Activated CD4-positive, alpha-beta memory T cell treated with anti-CD3 and anti-CD28 coated beads, Interleukin-2, amount 10 ng/mL, durations not matched to agents 7 days and 5 days (primary cell): ENCODE measurements around the gene YAP1. TPM values are rescaled to one million over a fixed set of nuclear protein-coding genes. Genes with fewer than 3 reads are reported as not detected.

Source experiments
- CTCF ChIA-PET: fragments of 350-600 bp; sonication (Branson Sonifier 250); formaldehyde crosslinking; loops from one replicate; lab custom pipeline; 2021; ENCODE audit warnings: antibody characterized with exemption, inconsistent platforms; lab: Charles Lee
- POLR2A ChIA-PET: fragments of 350-600 bp; sonication (Branson Sonifier 250); formaldehyde crosslinking; loops from one replicate; lab custom pipeline; 2021; ENCODE audit warnings: antibody characterized with exemption; lab: Charles Lee
- DNase-seq: peaks from one replicate; pipeline ENCODE4 v3.0.0-alpha.2; 2020
- H3K27ac Mint-ChIP-seq: one replicate; pipeline ENCODE4 v1.8.0; 2021; ENCODE audit warnings: mild to moderate bottlenecking, mixed read lengths
- H3K27me3 Mint-ChIP-seq: one replicate; pipeline ENCODE4 v1.8.0; 2021; ENCODE audit warnings: mixed read lengths
- H3K36me3 Mint-ChIP-seq: one replicate; pipeline ENCODE4 v1.8.0; 2021; ENCODE audit warnings: low read depth, mixed read lengths
- H3K4me1 Mint-ChIP-seq: one replicate; pipeline ENCODE4 v1.8.0; 2021; ENCODE audit warnings: mixed read lengths
- H3K4me3 Mint-ChIP-seq: one replicate; pipeline ENCODE4 v1.8.0; 2021; ENCODE audit warnings: mild to moderate bottlenecking, mixed read lengths
- H3K9me3 Mint-ChIP-seq: one replicate; pipeline ENCODE4 v1.8.0; 2021; ENCODE audit warnings: mixed read lengths
- total RNA-seq, 2 experiments: library from RNA; stranded (reverse); gene quantifications; one replicate each; pipeline ENCODE4 v1.2.3, GENCODE V29; 2021

The YAP1 gene
- total RNA-seq, 2 experiments from 2014 or later = 0.18 to 0.28 TPM

GRCh38 chr11:102108734-102109440 lies 1.4 kb upstream of the YAP1 start:
- no peaks in the 10 kb centered on the region for H3K9me3 Mint-ChIP-seq
- peaks cover 14% of the 10 kb centered on the region for H3K4me1 Mint-ChIP-seq
- POLR2A ChIA-PET = no interaction called here
- CTCF ChIA-PET = no interaction called here
- peaks cover 2% of the 10 kb centered on the region for H3K36me3 Mint-ChIP-seq
- peak overlapping the region; percentile 88 for H3K4me3 Mint-ChIP-seq
- H3K27me3 Mint-ChIP-seq = peaks cover 43% of the 10 kb centered on the region
- no peak overlapping the region for H3K27ac Mint-ChIP-seq
- no peak for DNase-seq

GRCh38 chr11:102110761-102111010 lies 439 bp downstream of the YAP1 start:
- no peak for DNase-seq
- peaks cover 14% of the 10 kb centered on the region for H3K4me1 Mint-ChIP-seq
- H3K36me3 Mint-ChIP-seq = peaks cover 2% of the 10 kb centered on the region
- CTCF ChIA-PET = no interaction called here
- no peak overlapping the region for H3K27ac Mint-ChIP-seq
- H3K4me3 Mint-ChIP-seq = no peak overlapping the region
- POLR2A ChIA-PET = no interaction called here
- H3K27me3 Mint-ChIP-seq = peaks cover 55% of the 10 kb centered on the region
- no peaks in the 10 kb centered on the region for H3K9me3 Mint-ChIP-seq

- H3K4me3 Mint-ChIP-seq = peak overlapping the region; percentile 68
- DNase-seq = no peak
- POLR2A ChIA-PET = no interaction called here
- peaks cover 54% of the 10 kb centered on the region for H3K27me3 Mint-ChIP-seq
- no peaks in the 10 kb centered on the region for H3K9me3 Mint-ChIP-seq
- CTCF ChIA-PET = no interaction called here
- H3K27ac Mint-ChIP-seq = no peak overlapping the region
- H3K36me3 Mint-ChIP-seq = peaks cover 2% of the 10 kb centered on the region
- H3K4me1 Mint-ChIP-seq = peaks cover 14% of the 10 kb centered on the region
Measured at GRCh38 chr11:102111011-102111786, 952 bp downstream of the YAP1 start.

- H3K27me3 Mint-ChIP-seq = peaks cover 58% of the 10 kb centered on the region
- peaks cover 14% of the 10 kb centered on the region for H3K4me1 Mint-ChIP-seq
- POLR2A ChIA-PET = no interaction called here
- H3K9me3 Mint-ChIP-seq = no peaks in the 10 kb centered on the region
- peaks cover 2% of the 10 kb centered on the region for H3K36me3 Mint-ChIP-seq
- CTCF ChIA-PET = no interaction called here
- H3K27ac Mint-ChIP-seq = no peak overlapping the region
- no peak for DNase-seq
- peak overlapping the region; percentile 68 for H3K4me3 Mint-ChIP-seq
Measured at GRCh38 chr11:102111787-102112508, 1.7 kb downstream of the YAP1 start.

GRCh38 chr11:102112509-102112821 lies 2.2 kb downstream of the YAP1 start:
- DNase-seq = no peak
- no peak overlapping the region for H3K4me3 Mint-ChIP-seq
- peaks cover 2% of the 10 kb centered on the region for H3K36me3 Mint-ChIP-seq
- H3K9me3 Mint-ChIP-seq = no peaks in the 10 kb centered on the region
- peaks cover 60% of the 10 kb centered on the region for H3K27me3 Mint-ChIP-seq
- POLR2A ChIA-PET = no interaction called here
- CTCF ChIA-PET = no interaction called here
- peaks cover 14% of the 10 kb centered on the region for H3K4me1 Mint-ChIP-seq
- H3K27ac Mint-ChIP-seq = no peak overlapping the region

GRCh38 chr11:102114032-102114431 lies 3.8 kb downstream of the YAP1 start:
- CTCF ChIA-PET = no interaction called here
- peaks cover 2% of the 10 kb centered on the region for H3K36me3 Mint-ChIP-seq
- no peaks in the 10 kb centered on the region for H3K9me3 Mint-ChIP-seq
- no peak overlapping the region for H3K4me3 Mint-ChIP-seq
- DNase-seq = no peak
- H3K27me3 Mint-ChIP-seq = peaks cover 56% of the 10 kb centered on the region
- POLR2A ChIA-PET = no interaction called here
- H3K4me1 Mint-ChIP-seq = peaks cover 16% of the 10 kb centered on the region
- no peak overlapping the region for H3K27ac Mint-ChIP-seq

- Mint-ChIP-seq H3K27ac (no peak overlapping the region), H3K36me3 (no peaks in the 10 kb centered on the region), H3K4me3 (no peak overlapping the region), H3K27me3 (peaks cover 50% of the 10 kb centered on the region), H3K9me3 (no peaks in the 10 kb centered on the region), H3K4me1 (peaks cover 9% of the 10 kb centered on the region)
- ChIA-PET POLR2A (no interaction called here), CTCF (no interaction called here)
- no peak for DNase-seq
Measured at GRCh38 chr11:102115557-102115956, 5.3 kb downstream of the YAP1 start.

DNA sequence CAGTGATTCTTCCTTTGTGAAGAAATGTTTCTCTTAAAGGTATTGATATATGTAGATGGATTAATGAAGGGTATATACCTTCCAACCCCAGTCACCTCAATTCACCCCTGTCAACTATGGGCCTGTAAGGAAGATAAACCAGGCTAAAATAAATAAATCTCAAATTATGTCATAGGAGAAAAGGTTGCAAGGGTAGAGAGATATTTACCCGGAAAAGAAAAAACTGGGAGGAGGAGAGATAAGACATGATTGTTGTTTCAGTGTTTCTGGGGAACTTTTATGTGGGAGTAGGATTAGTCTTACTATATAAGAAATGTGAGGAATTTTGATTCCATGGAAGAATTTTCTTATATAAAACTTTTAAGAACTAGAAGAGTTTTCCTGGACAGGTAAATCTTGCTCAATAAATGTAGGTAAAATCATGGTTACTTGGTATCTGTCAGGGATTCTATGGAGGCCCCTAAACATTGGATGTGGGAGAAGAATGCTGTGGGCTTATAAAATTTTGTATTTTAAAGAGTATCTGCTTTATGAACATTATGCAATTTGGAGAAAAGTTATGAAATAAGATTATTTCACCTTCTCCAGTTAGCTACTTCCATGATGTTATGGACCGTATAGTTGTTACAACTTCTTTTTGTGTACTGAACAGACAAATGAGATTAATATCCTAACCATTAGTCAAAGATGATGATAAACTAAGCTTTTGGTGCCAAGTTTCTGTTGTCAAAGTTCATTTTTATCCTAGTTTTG lies 6.4 kb downstream of the YAP1 start:
- Mint-ChIP-seq H3K4me3 (no peak overlapping the region), H3K27ac (no peak overlapping the region), H3K36me3 (no peaks in the 10 kb centered on the region), H3K9me3 (no peaks in the 10 kb centered on the region), H3K27me3 (peaks cover 50% of the 10 kb centered on the region), H3K4me1 (peaks cover 7% of the 10 kb centered on the region)
- CTCF ChIA-PET = no interaction called here
- POLR2A ChIA-PET = no interaction called here
- DNase-seq = no peak

DNA sequence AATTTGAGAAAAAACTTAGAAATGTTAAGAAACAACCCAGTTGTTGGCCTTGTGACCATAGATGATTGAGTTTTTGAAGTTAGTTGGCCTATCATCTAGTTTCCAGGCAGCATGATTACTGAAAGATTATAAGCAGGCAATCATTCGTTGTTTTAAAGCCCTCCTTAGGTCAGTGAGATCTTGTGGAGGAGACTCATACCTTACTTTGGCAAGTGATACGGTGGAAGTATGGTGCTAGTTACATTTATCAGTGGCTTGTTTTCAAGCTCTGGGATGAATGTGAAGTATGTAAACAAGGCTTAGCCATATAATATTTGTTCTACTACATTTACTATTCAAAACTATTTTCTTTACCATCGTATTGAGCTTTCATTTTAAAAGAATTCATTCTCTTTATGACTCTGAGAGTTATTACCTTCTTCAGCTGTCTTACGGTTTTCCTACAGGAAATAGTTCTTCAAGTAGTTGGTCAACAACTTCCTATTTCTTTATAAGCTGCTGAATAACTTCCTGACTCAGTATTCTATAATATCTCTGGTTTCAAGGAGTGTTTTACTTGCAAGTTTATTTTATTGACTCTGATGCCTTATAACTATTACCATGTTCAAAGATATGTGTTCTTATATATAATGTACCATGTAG lies 7.3 kb downstream of the YAP1 start:
- CTCF ChIA-PET = no interaction called here

DNA sequence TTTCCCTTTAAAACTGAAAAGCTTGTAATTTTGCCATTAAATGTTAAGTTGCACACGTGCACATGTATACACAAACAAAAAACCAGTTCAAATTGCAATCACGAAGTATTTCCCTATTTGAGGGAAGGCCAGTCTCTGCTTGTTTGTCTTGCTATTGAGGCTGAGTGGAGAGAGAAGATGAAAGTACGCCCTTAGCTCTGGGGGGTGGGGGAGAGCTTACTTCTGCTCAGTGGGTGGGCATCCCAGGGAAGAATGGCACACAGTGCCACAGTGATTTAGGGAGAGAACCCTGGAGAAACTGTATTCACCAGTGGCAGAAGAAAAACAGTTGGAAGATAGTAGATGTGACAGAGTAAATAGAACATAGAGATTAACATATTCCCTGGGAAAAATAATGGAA lies 8.7 kb downstream of the YAP1 start:
- Mint-ChIP-seq H3K27me3 (peaks cover 38% of the 10 kb centered on the region), H3K9me3 (no peaks in the 10 kb centered on the region), H3K36me3 (no peaks in the 10 kb centered on the region), H3K4me3 (no peak overlapping the region), H3K4me1 (peaks cover 2% of the 10 kb centered on the region), H3K27ac (no peak overlapping the region)
- DNase-seq = no peak
- ChIA-PET POLR2A (no interaction called here), CTCF (no interaction called here)

More for the DNA sequence above, 7.3 kb downstream of the YAP1 start:
- DNase-seq = no peak
- H3K4me3 Mint-ChIP-seq = no peak overlapping the region
- H3K27ac Mint-ChIP-seq = no peak overlapping the region
- no peaks in the 10 kb centered on the region for H3K9me3 Mint-ChIP-seq
- peaks cover 43% of the 10 kb centered on the region for H3K27me3 Mint-ChIP-seq
- peaks cover 2% of the 10 kb centered on the region for H3K4me1 Mint-ChIP-seq
- POLR2A ChIA-PET = no interaction called here
- H3K36me3 Mint-ChIP-seq = no peaks in the 10 kb centered on the region

GRCh38 chr11:102119997-102120396 lies 9.8 kb downstream of the YAP1 start:
- H3K27me3 Mint-ChIP-seq = peaks cover 30% of the 10 kb centered on the region
- ChIA-PET CTCF (no interaction called here), POLR2A (no interaction called here)
- H3K4me3 Mint-ChIP-seq = no peak overlapping the region
- no peaks in the 10 kb centered on the region for H3K9me3 Mint-ChIP-seq
- H3K27ac Mint-ChIP-seq = no peak overlapping the region
- no peak for DNase-seq
- H3K36me3 Mint-ChIP-seq = no peaks in the 10 kb centered on the region
- peaks cover 2% of the 10 kb centered on the region for H3K4me1 Mint-ChIP-seq

GRCh38 chr11:102120437-102120973 lies 10.3 kb downstream of the YAP1 start:
- ChIA-PET POLR2A (no interaction called here), CTCF (no interaction called here)
- Mint-ChIP-seq H3K9me3 (no peaks in the 10 kb centered on the region), H3K4me3 (no peak overlapping the region), H3K4me1 (peaks cover 2% of the 10 kb centered on the region), H3K27me3 (peaks cover 26% of the 10 kb centered on the region), H3K36me3 (no peaks in the 10 kb centered on the region), H3K27ac (no peak overlapping the region)
- DNase-seq = no peak
